K562 (cell line): ENCODE data around the gene FSTL3. TPM values are rescaled to one million over a fixed set of nuclear protein-coding genes. Genes with fewer than 3 reads are reported as not detected.

Source experiments
- CBX8 ChIP-seq: fragments of 200-600 bp; sonication (generic); IDR thresholded peaks from 2 replicates; pipeline ENCODE4 v1.6.1; 2012; ENCODE audit warnings: borderline replicate concordance, mixed run types, low read depth, mild to moderate bottlenecking, moderate library complexity, mixed read lengths, low read length, control low read depth, inconsistent platforms; ENCODE audit not compliant: poor library complexity, severe bottlenecking; ENCODE audit errors: extremely low read depth
- CEBPB ChIP-seq: fragments of 450-650 bp; IDR thresholded peaks from 2 replicates; pipeline ENCODE4 v1.6.1; 2016; ENCODE audit warnings: missing genetic modification characterization, missing compliant biosample characterization
- DMBX1 ChIP-seq: fragments of 250-450 bp; sonication (Bioruptor Pico); IDR thresholded peaks from 2 replicates; pipeline ENCODE4 v1.8.0; 2022; ENCODE audit warnings: inconsistent platforms, mild to moderate bottlenecking, moderate library complexity, borderline replicate concordance
- FOXJ3 ChIP-seq: sonication (generic); formaldehyde crosslinking; IDR thresholded peaks from 2 replicates; pipeline ENCODE4 v1.4.0; 2020; ENCODE audit warnings: mild to moderate bottlenecking, missing genetic modification reagents
- KAT2B ChIP-seq: IDR thresholded peaks from one replicate; pipeline ENCODE4 v1.6.1; 2012; ENCODE audit warnings: low read depth, mild to moderate bottlenecking, control low read depth, inconsistent platforms, low read length, moderate library complexity
- ZSCAN32 ChIP-seq: fragments of 450-650 bp; formaldehyde crosslinking; IDR thresholded peaks from 2 replicates; pipeline ENCODE4 v1.4.0; 2020; ENCODE audit warnings: mild to moderate bottlenecking, moderate library complexity
- polyA plus RNA-seq, 8 experiments: library from polyadenylated mRNA; depleted of rRNA in 4 of 8; stranded (reverse) in 5 of 8; unstranded in 3 of 8; fragments of >200 nt; fragmentation: Nextera tagmentation in 2 of 8; fragmentation: Illumina TruSeq in 1 of 8; extraction: Ambion mirVana in 2 of 8; extraction: Trizol in 1 of 8; gene quantifications; 2 replicates each; pipeline versions ENCODE4 v1.2.1 to v1.2.3, GENCODE V29; 2011 to 2014; ENCODE audit warnings: inconsistent platforms in 1 of 8, missing spikeins in 1 of 8
- total RNA-seq, 7 experiments: library from RNA; depleted of rRNA in 6 of 7; stranded (reverse); fragments of >200 nt in 6 of 7; fragmentation: Illumina TruSeq in 2 of 7; extraction: Trizol in 2 of 7; gene quantifications; 2 replicates each; pipeline versions ENCODE4 v1.2.1 to v1.2.3, GENCODE V29; 2011 to 2021; ENCODE audit warnings: low replicate concordance in 1 of 7
- TF ChIP-seq, protein P1 (sequence below), 2 experiments: fragments of 450-650 bp; IDR thresholded peaks; 2 replicates each; pipeline ENCODE4 v1.6.1; 2016; ENCODE audit warnings: mild to moderate bottlenecking in 2 of 2, borderline replicate concordance in 1 of 2, low read depth in 1 of 2, moderate library complexity in 1 of 2
- TF ChIP-seq, protein P2 (sequence below): fragments of 450-650 bp; IDR thresholded peaks from 2 replicates; pipeline ENCODE4 v1.6.1; 2018; ENCODE audit not compliant: partially characterized antibody

Gene FSTL3
- total and polyA plus RNA-seq, 9 of the 15 experiments (the other 6 are each of a cell fraction or from before 2014, with no cell fraction given) = 0.35 to 6.8 (median 4.2) TPM; not detected in 1

DNA sequence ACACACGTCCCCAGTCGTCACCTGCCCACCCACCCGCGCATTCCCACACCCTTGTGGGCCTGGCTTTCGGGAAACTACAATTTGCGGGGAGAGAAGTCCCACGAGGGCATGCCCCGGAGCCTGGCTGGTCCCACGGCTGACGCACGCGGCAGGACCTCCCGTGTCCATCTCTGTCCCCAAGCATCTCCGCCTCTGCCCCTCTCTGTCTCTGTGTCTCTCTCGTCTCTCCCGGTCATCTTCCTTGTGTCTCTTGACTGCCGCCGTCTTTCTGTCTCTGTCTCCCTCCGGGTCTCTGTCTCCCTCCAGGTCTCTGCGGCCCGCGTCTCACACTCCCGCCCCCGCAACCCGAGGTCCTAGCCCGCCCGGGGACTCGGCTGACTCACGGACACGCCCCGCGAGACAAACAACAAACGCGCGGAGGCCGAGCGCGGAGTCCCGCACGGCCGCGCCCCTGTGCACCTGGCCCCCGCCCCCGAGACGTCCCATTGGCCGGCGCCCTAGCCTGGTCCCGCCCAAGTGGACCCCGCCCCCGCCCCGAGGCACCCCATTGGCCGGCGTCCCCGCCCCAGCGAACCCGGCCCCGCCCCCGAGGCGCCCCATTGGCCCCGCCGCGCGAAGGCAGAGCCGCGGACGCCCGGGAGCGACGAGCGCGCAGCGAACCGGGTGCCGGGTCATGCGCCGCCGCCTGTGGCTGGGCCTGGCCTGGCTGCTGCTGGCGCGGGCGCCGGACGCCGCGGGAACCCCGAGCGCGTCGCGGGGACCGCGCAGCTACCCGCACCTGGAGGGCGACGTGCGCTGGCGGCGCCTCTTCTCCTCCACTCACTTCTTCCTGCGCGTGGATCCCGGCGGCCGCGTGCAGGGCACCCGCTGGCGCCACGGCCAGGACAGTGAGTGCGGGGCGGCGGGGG lies 36.7 kb upstream of the FSTL3 start, which contains the start of gene FGF22 (continued):
- TF ChIP-seq, protein P1, sequence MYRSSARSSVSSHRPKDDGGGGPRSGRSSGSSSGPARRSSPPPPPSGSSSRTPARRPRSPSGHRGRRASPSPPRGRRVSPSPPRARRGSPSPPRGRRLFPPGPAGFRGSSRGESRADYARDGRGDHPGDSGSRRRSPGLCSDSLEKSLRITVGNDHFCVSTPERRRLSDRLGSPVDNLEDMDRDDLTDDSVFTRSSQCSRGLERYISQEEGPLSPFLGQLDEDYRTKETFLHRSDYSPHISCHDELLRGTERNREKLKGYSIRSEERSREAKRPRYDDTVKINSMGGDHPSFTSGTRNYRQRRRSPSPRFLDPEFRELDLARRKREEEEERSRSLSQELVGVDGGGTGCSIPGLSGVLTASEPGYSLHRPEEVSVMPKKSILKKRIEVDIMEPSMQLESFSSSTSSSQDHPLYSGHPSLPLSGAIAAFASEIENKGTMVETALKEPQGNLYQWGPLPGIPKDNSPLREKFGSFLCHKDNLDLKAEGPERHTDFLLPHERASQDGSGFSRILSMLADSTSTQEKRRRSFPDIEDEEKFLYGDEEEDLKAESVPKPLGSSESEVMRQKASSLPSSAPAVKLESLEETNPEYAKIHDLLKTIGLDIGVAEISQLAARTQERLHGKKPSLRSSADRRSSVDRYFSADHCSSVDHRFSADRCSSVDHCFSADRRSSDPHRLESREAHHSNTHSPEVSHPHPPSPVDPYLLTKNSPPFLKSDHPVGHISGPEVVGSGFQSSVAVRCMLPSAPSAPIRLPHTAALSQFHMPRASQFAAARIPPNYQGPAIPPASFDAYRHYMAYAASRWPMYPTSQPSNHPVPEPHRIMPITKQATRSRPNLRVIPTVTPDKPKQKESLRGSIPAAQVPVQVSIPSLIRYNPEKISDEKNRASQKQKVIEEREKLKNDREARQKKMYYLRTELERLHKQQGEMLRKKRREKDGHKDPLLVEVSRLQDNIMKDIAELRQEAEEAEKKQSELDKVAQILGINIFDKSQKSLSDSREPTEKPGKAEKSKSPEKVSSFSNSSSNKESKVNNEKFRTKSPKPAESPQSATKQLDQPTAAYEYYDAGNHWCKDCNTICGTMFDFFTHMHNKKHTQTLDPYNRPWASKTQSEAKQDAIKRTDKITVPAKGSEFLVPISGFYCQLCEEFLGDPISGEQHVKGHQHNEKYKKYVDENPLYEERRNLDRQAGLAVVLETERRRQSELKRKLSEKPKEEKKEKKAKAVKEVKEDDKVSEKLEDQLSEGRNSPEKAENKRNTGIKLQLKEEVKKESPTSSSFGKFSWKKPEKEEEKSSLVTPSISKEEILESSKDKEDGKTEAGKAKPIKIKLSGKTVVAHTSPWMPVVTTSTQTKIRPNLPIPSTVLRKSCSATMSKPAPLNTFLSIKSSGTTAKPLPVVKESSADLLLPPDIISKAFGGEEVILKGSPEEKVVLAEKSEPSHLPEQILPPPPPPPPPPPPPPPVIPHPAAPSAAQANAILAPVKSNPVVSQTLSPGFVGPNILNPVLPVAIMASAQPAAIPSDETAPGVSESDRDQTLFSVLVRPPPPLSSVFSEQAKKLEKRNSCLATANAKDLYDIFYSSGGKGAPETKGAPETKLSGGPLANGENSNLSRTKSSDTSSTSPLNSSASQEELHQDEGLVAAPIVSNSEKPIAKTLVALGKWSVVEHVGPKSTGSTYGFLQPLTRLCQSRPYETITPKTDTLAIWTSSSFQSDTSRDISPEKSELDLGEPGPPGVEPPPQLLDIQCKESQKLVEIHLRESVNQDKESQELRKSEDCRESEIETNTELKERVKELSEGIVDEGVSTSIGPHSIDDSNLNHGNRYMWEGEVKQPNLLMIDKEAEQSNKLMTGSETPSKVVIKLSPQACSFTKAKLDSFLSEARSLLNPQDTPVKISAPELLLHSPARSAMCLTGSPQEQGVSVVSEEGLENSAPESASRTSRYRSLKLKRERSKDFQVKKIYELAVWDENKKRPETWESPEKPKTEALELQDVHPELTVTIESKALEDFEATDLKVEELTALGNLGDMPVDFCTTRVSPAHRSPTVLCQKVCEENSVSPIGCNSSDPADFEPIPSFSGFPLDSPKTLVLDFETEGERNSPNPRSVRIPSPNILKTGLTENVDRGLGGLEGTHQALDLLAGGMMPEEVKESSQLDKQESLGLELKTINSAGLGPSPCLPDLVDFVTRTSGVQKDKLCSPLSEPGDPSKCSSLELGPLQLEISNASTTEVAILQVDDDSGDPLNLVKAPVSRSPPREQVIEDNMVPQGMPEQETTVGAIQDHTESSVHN (IDR thresholded peaks at IDR 0.05; ENCODE audit: borderline replicate concordance in 1 of 2, low read depth in 1 of 2) = no peak
- no peak for TF ChIP-seq CEBPB
- TF ChIP-seq ZSCAN32 (CRISPR knock-in tag) = no peak
- no peak for TF ChIP-seq KAT2B
- no peak for TF ChIP-seq DMBX1 (CRISPR knock-in tag)
- no peak for TF ChIP-seq CBX8
- TF ChIP-seq FOXJ3 (CRISPR knock-in tag) = no peak
- TF ChIP-seq, protein P2, sequence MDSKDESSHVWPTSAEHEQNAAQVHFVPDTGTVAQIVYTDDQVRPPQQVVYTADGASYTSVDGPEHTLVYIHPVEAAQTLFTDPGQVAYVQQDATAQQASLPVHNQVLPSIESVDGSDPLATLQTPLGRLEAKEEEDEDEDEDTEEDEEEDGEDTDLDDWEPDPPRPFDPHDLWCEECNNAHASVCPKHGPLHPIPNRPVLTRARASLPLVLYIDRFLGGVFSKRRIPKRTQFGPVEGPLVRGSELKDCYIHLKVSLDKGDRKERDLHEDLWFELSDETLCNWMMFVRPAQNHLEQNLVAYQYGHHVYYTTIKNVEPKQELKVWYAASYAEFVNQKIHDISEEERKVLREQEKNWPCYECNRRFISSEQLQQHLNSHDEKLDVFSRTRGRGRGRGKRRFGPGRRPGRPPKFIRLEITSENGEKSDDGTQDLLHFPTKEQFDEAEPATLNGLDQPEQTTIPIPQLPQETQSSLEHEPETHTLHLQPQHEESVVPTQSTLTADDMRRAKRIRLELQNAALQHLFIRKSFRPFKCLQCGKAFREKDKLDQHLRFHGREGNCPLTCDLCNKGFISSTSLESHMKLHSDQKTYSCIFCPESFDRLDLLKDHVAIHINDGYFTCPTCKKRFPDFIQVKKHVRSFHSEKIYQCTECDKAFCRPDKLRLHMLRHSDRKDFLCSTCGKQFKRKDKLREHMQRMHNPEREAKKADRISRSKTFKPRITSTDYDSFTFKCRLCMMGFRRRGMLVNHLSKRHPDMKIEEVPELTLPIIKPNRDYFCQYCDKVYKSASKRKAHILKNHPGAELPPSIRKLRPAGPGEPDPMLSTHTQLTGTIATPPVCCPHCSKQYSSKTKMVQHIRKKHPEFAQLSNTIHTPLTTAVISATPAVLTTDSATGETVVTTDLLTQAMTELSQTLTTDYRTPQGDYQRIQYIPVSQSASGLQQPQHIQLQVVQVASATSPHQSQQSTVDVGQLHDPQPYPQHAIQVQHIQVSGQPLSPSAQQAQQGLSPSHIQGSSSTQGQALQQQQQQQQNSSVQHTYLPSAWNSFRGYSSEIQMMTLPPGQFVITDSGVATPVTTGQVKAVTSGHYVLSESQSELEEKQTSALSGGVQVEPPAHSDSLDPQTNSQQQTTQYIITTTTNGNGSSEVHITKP = no peak
